ENCODE results near the gene PHF21A. TPM values are rescaled to one million over a fixed set of nuclear protein-coding genes. Genes with fewer than 3 reads are reported as not detected.

Gene PHF21A
- total RNA-seq, 1 experiment from 2014 or later: 29.4 TPM

- ATAC-seq: no peak
- Mint-ChIP-seq H3K4me3 (no peak overlapping the region), H3K36me3 (peaks cover 6% of the 10 kb centered on the region; the same call in 1 of the 2 replicates), H3K27me3 (ENCODE audit: low read depth) (no peaks in the 10 kb centered on the region), H3K4me1 (peaks cover 29% of the 10 kb centered on the region), H3K9me3 (no peaks in the 10 kb centered on the region), H3K27ac (peak overlapping the region; percentile 80)
- ChIA-PET CTCF (interaction anchor here (1.5 to 3.0 kb wide), 4 partner anchors 10 to 23 kb away, joined by 4 to 31 read pairs (median 24); no protein-coding TSS in a partner anchor), POLR2A (interaction anchor here (1.3 to 2.6 kb wide), 2 partner anchors 10 to 67 kb away, joined by 4 to 33 read pairs; partner anchors contain the start of gene PEX16)
- TF ChIP-seq NR3C1 (CRISPR knock-in tag; conservative IDR thresholded peaks at IDR 0.05; ENCODE audit: low read depth) (no peak), MYBL2 (CRISPR knock-in tag; IDR thresholded peaks at IDR 0.05) (no peak), ZNF232 (CRISPR knock-in tag; IDR thresholded peaks at IDR 0.05) (no peak), ETV6 (CRISPR knock-in tag; IDR thresholded peaks at IDR 0.05) (no peak), CREM (CRISPR knock-in tag; IDR thresholded peaks at IDR 0.05) (no peak), PRRX2 (CRISPR knock-in tag; IDR thresholded peaks at IDR 0.05) (no peak), SP1 (CRISPR knock-in tag; conservative IDR thresholded peaks at IDR 0.05) (no peak), OVOL2 (CRISPR knock-in tag; IDR thresholded peaks at IDR 0.05; ENCODE audit: borderline replicate concordance) (no peak), CREB1 (CRISPR knock-in tag; IDR thresholded peaks at IDR 0.05) (no peak), HMGA2 (CRISPR knock-in tag; IDR thresholded peaks at IDR 0.05) (no peak), ESRRA (CRISPR knock-in tag; IDR thresholded peaks at IDR 0.05; ENCODE audit: borderline replicate concordance) (no peak), FOXP4 (CRISPR knock-in tag; IDR thresholded peaks at IDR 0.05) (no peak)
- TF ChIP-seq, protein P1, sequence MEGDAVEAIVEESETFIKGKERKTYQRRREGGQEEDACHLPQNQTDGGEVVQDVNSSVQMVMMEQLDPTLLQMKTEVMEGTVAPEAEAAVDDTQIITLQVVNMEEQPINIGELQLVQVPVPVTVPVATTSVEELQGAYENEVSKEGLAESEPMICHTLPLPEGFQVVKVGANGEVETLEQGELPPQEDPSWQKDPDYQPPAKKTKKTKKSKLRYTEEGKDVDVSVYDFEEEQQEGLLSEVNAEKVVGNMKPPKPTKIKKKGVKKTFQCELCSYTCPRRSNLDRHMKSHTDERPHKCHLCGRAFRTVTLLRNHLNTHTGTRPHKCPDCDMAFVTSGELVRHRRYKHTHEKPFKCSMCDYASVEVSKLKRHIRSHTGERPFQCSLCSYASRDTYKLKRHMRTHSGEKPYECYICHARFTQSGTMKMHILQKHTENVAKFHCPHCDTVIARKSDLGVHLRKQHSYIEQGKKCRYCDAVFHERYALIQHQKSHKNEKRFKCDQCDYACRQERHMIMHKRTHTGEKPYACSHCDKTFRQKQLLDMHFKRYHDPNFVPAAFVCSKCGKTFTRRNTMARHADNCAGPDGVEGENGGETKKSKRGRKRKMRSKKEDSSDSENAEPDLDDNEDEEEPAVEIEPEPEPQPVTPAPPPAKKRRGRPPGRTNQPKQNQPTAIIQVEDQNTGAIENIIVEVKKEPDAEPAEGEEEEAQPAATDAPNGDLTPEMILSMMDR (IDR thresholded peaks at IDR 0.05): no peak
- TF ChIP-seq, protein P2, sequence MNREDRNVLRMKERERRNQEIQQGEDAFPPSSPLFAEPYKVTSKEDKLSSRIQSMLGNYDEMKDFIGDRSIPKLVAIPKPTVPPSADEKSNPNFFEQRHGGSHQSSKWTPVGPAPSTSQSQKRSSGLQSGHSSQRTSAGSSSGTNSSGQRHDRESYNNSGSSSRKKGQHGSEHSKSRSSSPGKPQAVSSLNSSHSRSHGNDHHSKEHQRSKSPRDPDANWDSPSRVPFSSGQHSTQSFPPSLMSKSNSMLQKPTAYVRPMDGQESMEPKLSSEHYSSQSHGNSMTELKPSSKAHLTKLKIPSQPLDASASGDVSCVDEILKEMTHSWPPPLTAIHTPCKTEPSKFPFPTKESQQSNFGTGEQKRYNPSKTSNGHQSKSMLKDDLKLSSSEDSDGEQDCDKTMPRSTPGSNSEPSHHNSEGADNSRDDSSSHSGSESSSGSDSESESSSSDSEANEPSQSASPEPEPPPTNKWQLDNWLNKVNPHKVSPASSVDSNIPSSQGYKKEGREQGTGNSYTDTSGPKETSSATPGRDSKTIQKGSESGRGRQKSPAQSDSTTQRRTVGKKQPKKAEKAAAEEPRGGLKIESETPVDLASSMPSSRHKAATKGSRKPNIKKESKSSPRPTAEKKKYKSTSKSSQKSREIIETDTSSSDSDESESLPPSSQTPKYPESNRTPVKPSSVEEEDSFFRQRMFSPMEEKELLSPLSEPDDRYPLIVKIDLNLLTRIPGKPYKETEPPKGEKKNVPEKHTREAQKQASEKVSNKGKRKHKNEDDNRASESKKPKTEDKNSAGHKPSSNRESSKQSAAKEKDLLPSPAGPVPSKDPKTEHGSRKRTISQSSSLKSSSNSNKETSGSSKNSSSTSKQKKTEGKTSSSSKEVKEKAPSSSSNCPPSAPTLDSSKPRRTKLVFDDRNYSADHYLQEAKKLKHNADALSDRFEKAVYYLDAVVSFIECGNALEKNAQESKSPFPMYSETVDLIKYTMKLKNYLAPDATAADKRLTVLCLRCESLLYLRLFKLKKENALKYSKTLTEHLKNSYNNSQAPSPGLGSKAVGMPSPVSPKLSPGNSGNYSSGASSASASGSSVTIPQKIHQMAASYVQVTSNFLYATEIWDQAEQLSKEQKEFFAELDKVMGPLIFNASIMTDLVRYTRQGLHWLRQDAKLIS (CRISPR knock-in tag; IDR thresholded peaks at IDR 0.05; ENCODE audit: borderline replicate concordance): no peak
- TF ChIP-seq, protein P3, sequence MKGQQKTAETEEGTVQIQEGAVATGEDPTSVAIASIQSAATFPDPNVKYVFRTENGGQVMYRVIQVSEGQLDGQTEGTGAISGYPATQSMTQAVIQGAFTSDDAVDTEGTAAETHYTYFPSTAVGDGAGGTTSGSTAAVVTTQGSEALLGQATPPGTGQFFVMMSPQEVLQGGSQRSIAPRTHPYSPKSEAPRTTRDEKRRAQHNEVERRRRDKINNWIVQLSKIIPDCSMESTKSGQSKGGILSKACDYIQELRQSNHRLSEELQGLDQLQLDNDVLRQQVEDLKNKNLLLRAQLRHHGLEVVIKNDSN (CRISPR knock-in tag; IDR thresholded peaks at IDR 0.05): no peak
- TF ChIP-seq, protein P4, sequence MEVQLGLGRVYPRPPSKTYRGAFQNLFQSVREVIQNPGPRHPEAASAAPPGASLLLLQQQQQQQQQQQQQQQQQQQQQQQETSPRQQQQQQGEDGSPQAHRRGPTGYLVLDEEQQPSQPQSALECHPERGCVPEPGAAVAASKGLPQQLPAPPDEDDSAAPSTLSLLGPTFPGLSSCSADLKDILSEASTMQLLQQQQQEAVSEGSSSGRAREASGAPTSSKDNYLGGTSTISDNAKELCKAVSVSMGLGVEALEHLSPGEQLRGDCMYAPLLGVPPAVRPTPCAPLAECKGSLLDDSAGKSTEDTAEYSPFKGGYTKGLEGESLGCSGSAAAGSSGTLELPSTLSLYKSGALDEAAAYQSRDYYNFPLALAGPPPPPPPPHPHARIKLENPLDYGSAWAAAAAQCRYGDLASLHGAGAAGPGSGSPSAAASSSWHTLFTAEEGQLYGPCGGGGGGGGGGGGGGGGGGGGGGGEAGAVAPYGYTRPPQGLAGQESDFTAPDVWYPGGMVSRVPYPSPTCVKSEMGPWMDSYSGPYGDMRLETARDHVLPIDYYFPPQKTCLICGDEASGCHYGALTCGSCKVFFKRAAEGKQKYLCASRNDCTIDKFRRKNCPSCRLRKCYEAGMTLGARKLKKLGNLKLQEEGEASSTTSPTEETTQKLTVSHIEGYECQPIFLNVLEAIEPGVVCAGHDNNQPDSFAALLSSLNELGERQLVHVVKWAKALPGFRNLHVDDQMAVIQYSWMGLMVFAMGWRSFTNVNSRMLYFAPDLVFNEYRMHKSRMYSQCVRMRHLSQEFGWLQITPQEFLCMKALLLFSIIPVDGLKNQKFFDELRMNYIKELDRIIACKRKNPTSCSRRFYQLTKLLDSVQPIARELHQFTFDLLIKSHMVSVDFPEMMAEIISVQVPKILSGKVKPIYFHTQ (CRISPR knock-in tag; IDR thresholded peaks at IDR 0.05): no peak
- TF ChIP-seq, protein P5, sequence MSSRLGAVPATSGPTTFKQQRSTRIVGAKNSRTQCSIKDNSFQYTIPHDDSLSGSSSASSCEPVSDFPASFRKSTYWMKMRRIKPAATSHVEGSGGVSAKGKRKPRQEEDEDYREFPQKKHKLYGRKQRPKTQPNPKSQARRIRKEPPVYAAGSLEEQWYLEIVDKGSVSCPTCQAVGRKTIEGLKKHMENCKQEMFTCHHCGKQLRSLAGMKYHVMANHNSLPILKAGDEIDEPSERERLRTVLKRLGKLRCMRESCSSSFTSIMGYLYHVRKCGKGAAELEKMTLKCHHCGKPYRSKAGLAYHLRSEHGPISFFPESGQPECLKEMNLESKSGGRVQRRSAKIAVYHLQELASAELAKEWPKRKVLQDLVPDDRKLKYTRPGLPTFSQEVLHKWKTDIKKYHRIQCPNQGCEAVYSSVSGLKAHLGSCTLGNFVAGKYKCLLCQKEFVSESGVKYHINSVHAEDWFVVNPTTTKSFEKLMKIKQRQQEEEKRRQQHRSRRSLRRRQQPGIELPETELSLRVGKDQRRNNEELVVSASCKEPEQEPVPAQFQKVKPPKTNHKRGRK (CRISPR knock-in tag; IDR thresholded peaks at IDR 0.05; ENCODE audit: borderline replicate concordance): no peak
- TF ChIP-seq, protein P6, sequence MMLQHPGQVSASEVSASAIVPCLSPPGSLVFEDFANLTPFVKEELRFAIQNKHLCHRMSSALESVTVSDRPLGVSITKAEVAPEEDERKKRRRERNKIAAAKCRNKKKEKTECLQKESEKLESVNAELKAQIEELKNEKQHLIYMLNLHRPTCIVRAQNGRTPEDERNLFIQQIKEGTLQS (CRISPR knock-in tag; conservative IDR thresholded peaks at IDR 0.05): no peak
- DNase-seq (ENCODE audit: low spot score): no peak
These were observed 137.1 kb downstream of the PHF21A start for GRCh38 chr11:45984192-45984591.

Measured in WTC11 (cell line).